NCI-H2227 (cell line): ENCODE measurements around the gene LRMDA.

Experiments used
- DNase-seq: peaks from one replicate; lab custom pipeline; 2025; ENCODE audit not compliant: unreplicated experiment; lab: John Stamatoyannopoulos, UW

LRMDA gene

GRCh38 chr10:75654772-75655171, 223.3 kb downstream of the LRMDA start:
- DNase-seq: no peak

GRCh38 chr10:75655791-75656451, 224.5 kb downstream of the LRMDA start:
- DNase-seq: no peak

GRCh38 chr10:75657351-75657750, 225.9 kb downstream of the LRMDA start:
- no peak for DNase-seq

GRCh38 chr10:75658036-75658435, 226.6 kb downstream of the LRMDA start:
- DNase-seq: no peak

- DNase-seq: no peak
Measured at GRCh38 chr10:75658496-75658895, 227.1 kb downstream of the LRMDA start.

GRCh38 chr10:75658915-75659314, 227.5 kb downstream of the LRMDA start:
- no peak for DNase-seq

- DNase-seq: no peak
Measured at GRCh38 chr10:75660823-75661222, 229.4 kb downstream of the LRMDA start.

- DNase-seq: no peak
Measured at GRCh38 chr10:75662715-75663114, 231.3 kb downstream of the LRMDA start.

- no peak for DNase-seq
Measured at GRCh38 chr10:75663947-75664664, 232.7 kb downstream of the LRMDA start.

GRCh38 chr10:75664968-75665367, 233.5 kb downstream of the LRMDA start:
- no peak for DNase-seq

- no peak for DNase-seq
Measured at GRCh38 chr10:75665707-75666106, 234.3 kb downstream of the LRMDA start.

- no peak for DNase-seq
Measured at GRCh38 chr10:75672111-75672671, 240.8 kb downstream of the LRMDA start.

GRCh38 chr10:75672842-75673241, 241.4 kb downstream of the LRMDA start:
- DNase-seq: no peak

- no peak for DNase-seq
Measured at GRCh38 chr10:75677541-75677940, 246.1 kb downstream of the LRMDA start.

- DNase-seq: no peak
Measured at GRCh38 chr10:75678527-75678926, 247.1 kb downstream of the LRMDA start.

- no peak for DNase-seq
Measured at GRCh38 chr10:75679536-75679935, 248.1 kb downstream of the LRMDA start.

- no peak for DNase-seq
Measured at GRCh38 chr10:75681334-75681733, 249.9 kb downstream of the LRMDA start.

- no peak for DNase-seq
Measured at GRCh38 chr10:75682649-75683557, 251.5 kb downstream of the LRMDA start.

- DNase-seq: no peak
Measured at GRCh38 chr10:75685187-75685586, 253.8 kb downstream of the LRMDA start.

- DNase-seq: no peak
Measured at GRCh38 chr10:75688506-75689300, 257.3 kb downstream of the LRMDA start.

GRCh38 chr10:75693489-75693888, 262.1 kb downstream of the LRMDA start:
- no peak for DNase-seq
